ENCODE measurements around the gene MYT1.
"Not testable (repeated sequence)": the region's sequence is repeated elsewhere in the genome, so short reads cannot be mapped to it uniquely, and the experiment has no call there.

MYT1 gene

GRCh38 chr20:64171211-64171610, 7.0 kb downstream of the MYT1 start:
- DNase-seq = no peak

DNA sequence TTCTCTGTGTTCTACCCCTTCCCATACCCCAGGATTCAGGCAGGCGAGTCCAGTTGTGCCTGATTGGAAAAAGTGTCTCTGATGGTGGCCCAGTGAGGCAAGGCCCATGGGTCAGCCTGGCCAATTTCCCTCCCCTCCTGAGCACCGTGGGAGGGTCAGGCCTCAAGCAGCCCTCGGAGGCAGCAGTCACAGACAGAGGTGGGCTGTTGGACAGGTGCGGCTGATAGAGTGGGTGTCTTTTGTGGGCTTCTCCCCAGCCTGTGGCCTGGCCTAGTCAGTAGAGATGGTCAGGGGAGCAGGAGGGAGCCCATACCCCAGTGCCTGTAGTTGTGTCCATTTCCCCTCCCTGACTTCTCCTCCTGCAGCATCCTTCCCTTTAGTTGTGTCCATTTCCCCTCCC, 8.9 kb downstream of the MYT1 start:
- DNase-seq = no peak

DNA sequence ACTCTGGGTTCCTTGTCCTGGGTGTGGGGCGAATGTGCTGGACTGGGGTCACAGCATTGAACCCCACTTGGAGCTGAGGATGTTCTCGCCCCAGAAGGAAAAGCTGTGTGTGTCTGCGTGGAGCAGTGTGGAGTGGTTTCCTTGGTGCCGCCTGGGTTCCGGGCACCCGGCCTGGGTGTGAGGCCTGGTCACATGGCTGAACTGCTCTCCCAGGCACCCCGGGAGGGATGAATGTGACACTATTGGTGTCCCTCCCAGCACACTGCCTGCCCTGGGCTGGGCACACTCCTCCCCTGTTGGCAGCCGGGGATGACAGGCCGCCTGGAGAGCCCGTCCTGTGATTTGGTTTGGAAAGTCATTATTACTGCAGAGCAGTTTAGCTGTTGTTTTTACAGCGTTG, 12.3 kb downstream of the MYT1 start:
- no peak for DNase-seq

DNA sequence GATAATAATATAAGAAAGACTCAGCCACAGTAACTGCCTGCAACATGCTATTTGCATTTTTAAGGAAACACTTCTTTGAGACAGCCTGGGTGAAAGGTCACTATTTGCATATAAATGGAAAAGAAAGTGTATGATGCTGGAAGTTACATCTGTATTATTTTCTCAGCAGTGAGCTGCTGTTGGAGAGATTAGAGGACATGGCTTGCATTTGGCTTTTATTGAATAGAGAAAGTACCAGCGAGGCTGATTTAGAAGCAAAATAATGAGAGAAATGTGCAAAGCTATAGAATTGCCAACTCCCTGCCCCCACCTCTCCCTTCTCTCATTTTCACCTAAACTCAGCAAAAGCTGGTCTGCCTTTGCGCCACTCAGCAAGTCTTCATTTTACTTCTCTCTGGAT, 12.7 kb downstream of the MYT1 start:
- DNase-seq = no peak

- no peak for DNase-seq
These were observed 13.1 kb downstream of the MYT1 start for GRCh38 chr20:64177384-64177783.

DNA sequence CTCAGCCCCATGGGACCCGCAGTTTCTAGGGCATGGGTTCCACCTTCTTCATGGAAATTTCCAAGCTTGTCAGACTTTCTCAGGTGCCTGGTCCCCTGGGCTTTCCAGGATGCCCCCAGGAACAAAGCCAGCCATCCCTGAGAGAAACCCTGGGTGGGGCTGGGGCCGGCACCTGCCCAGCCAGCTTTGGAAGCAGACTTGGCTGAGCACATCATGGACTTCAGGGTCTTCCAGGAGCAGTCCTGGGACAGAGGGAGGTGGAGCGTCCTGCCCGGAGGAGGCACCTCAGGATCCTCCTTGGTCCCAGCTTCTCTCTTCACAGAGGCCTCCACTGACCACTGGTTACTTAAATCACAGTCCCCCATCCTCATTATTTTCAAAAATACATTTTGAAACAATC, 13.5 kb downstream of the MYT1 start:
- no peak for DNase-seq

DNA sequence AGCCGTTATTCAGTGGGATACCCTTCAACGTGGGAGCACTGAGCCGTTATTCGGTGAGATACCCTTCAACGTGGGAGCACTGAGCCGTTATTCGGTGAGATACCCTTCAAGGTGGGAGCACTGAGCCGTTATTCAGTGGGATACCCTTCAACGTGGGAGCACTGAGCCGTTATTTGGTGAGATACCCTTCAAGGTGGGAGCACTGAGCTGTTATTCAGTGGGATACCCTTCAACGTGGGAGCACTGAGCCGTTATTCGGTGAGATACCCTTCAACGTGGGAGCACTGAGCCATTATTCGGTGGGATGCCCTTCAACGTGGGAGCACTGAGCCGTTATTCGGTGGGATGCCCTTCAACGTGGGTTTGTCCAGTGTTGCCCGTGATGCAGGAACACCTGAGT, 14.7 kb downstream of the MYT1 start:
- DNase-seq = not testable (repeated sequence)

DNA sequence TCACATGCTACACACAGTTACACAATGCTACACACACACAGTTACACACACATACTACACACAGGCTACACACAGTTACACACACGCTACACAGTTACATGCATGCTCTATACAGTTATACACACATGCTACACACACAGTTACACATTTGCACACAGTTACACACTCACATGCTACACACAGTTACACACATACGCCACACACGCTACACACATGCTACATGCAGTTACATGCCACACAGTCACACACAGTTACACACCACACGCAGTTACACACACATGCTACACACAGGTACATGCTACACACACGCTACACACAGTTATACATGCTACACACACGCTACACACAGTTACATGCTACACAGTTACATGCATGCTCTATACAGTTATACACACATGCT, 15.6 kb downstream of the MYT1 start:
- no peak for DNase-seq

DNA sequence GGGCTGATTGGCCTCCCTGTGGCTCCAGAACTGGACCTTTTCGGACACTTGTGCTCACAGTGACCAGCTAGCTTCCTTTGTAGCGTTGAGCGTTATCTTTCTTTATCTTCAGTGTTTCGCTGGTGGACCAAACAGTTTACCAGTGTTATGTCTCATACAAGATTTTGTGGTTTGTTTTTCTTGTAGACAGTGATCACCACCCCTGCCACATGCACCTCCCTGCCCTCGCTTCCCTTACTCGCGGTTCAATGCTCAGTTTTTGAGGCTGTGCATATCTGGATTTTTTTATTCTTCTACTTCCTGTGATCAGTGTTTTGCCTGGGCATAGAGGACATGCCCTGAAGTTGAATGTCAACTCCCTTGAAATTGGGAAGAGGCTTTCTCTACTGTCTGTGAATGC, 16.4 kb downstream of the MYT1 start:
- no peak for DNase-seq

GRCh38 chr20:64181391-64181790, 17.1 kb downstream of the MYT1 start:
- DNase-seq = no peak

DNA sequence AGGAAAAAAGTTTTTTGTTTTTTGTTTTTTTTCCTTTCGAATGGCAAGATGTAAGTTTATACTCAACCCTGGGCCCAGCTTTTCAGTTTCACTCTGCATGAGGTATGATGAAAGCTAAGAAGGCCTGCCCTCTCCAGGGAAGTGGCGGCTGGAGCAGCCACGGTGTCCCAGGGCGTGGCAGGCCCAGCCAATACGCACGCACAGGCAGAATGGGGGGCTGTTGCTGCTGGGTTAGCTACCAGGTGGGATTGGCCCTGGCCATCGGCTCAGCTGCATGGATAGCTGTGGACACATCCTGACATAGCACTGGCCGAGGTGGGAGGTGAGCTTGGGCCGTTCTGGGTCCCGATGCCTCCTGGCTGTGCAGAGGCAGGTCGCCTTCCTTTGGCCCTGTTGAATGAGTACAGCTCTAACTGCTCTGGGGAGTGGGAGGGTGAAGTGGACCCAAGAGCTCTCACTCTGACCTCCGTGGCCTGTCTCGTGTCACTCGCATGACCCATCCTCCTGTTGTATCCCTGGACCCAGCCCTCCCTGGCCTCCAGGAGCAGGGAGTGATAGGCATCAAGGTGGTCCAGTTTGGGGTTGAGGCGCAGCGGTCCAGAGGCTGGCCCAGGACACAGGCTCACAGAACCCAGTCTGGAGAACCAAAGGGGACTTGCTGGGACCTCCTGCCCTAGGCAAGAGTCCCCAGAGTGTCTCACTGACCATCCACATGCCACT, 18.1 kb downstream of the MYT1 start:
- DNase-seq = no peak

- DNase-seq = no peak
These were observed 19.1 kb downstream of the MYT1 start for GRCh38 chr20:64183313-64183712.

- no peak for DNase-seq
These were observed 20.5 kb downstream of the MYT1 start for GRCh38 chr20:64184795-64185194.

DNA sequence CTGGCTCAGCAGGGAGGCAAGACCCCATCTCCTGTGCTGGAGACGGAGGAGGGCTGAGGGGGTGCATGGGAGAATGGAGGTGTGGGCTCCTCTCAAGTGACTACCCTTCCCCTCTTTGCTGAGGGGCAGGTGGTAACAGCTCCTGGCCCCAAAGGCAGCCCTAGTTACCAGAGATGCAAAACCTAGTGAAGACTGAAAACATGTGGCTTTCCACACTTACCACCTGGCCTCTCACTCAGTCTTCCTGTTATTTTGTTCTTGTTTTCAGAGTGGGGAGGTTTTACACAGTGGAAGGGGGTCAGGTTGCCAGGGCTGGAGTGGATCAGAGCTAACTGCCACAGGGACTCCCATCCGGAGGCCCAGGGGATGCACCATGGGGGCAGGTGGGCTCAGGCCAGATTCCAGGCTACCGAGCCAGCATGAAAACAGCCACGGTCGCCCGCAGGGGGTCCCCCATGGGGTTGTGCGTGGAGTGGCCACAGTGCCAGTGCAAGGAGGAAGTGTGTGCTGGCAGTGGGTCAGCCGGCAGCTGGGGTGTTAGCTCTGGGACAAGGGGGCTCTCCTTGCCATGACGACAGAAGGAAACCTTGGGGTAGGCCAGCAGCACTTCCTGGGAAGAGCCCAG, 21.1 kb downstream of the MYT1 start:
- no peak for DNase-seq

- no peak for DNase-seq
These were observed 21.9 kb downstream of the MYT1 start for GRCh38 chr20:64186071-64186598.

GRCh38 chr20:64187213-64187612, 23.0 kb downstream of the MYT1 start:
- DNase-seq = not testable (repeated sequence)

GRCh38 chr20:64188091-64188490, 23.8 kb downstream of the MYT1 start:
- DNase-seq = no peak

- DNase-seq = no peak
These were observed 24.7 kb downstream of the MYT1 start for GRCh38 chr20:64188682-64189529.

- DNase-seq = no peak
These were observed 25.3 kb downstream of the MYT1 start for GRCh38 chr20:64189530-64189966.

DNA sequence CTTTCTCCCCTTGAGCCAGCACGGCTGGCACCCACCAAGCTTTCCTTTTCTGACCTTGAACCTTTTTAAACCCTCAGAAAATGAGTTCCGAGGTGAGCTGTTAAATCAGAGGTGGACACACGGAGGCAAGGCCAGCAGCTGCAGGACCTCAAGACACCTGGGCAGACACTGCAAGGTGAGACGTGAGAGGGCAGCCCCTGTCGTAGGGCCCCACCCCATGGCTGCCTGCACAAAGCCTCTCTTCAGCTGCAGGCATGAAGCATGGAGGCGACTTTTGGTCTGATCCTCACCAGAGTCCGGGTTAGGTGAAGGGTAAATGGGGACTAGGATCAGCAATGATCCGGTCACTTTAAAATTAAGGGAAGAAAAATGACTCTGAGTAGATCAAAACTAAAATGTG, 25.7 kb downstream of the MYT1 start:
- no peak for DNase-seq

DNA sequence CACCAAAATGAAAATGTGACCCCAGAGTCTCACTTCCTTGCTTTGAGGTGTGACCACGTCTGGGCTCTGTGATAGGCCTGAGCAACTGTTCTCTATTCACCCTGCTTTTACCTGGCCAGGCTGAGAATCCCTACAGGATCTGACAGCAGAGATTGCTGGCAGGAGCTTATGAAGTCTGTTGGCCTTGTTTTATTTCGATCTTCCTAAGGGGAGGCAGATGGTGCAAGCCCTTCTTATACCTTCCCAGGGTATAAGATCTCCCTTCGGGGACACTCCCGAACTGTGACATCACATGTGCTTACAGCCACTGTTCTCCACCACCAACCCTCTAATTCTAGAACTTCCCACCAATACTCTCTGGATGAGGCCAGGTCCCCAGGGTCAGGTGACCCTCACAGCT, 26.8 kb downstream of the MYT1 start:
- no peak for DNase-seq

- DNase-seq = no peak
These were observed 28.2 kb downstream of the MYT1 start for GRCh38 chr20:64192406-64192805.

GRCh38 chr20:64193058-64193457, 28.8 kb downstream of the MYT1 start:
- DNase-seq = no peak

DNA sequence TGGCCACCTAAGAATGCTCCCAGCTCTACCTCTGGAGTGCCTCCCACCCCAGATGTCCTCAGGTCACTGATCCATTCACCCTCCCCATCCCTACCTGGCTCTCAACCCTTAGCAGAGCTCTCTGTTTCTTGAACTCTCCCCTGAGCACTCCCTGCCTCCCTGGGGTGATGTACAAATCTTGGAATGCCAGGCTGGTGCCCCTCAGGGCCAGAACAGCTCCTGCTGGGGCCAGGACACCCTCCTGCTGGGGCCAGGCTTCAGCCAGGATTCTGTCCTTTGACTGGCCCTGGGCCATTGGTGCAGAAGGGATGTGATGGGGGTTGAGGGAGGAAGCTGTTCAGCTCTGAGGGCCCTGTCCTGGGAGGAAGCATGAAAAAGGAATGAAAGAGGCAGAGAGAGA, 30.0 kb downstream of the MYT1 start:
- no peak for DNase-seq

Data from activated CD4-positive, alpha-beta T cell treated with anti-CD3 and anti-CD28 coated beads for 1 hour (primary cell).